DMS53 (cell line): Measurements from ENCODE around the gene MFSD2A.
"Not testable (repeated sequence)": the region's sequence is repeated elsewhere in the genome, so short reads cannot be mapped to it uniquely, and the experiment has no call there.

Experiments used
- DNase-seq: peaks from one replicate; lab custom pipeline; 2025; lab: John Stamatoyannopoulos, UW

The MFSD2A gene

GRCh38 chr1:40003156-40004093 is 48.5 kb downstream of the MFSD2A start:
- no peak for DNase-seq

DNA sequence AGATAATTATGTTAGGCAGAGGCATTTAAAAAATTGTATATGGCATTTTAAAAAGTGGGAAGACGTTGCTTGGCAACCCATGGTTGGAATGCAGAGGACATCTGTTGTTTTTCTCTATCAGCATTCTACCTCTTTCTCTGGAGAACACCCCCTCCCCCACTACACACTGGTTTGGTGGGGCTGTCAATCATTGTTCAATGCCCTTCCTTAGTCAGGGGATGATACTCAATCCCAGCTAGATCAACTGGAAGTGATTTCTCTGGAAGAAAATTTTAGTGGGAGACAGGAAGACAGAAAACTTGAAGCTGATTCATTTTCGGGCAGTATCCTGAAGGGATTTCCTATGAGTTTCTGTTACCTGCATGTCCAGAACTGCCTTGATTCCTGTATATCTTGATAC is 49.9 kb downstream of the MFSD2A start:
- peak; percentile 31 for DNase-seq

GRCh38 chr1:40007481-40008034 is 52.6 kb downstream of the MFSD2A start:
- DNase-seq, result not testable (repeated sequence)

GRCh38 chr1:40011198-40011597 is 56.3 kb downstream of the MFSD2A start:
- no peak for DNase-seq

- DNase-seq, result peak; percentile 8
Observed at GRCh38 chr1:40014253-40014706, 59.3 kb downstream of the MFSD2A start.

GRCh38 chr1:40014812-40015594 is 60.1 kb downstream of the MFSD2A start:
- no peak for DNase-seq

DNA sequence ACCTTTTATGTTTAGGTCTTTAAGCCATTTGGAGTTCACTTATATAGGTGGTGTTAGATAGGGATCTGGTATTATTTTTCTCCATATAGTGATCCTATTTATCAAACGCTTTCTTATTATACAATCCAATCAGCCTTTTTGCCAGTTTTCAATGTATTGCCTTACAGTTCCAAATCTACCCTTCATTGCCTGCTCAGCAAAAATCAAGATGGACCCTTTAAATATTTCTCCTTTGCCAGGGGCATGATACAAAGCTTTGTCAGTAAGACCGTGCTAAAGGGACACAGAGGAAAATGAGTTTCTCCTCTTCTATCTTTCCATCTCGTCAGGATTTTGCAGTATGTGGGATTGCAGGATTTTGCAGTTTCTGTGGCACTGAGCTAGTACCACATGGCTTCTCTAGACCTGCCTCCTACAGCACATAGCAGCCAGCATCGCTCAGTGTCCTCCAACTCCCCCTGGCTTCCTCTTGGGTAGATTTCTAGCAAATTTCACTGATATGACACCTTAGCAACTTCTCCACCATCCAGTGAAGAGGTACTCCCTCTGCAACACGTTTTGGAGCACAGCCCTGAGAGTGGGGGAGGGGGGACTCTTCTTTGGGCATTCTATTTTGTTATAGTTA is 63.1 kb downstream of the MFSD2A start:
- peak; percentile 19 for DNase-seq
